K562 treated with DMSO at 1 percent for 24 hours (cell line): ENCODE results near the gene SETSIP. TPM values are rescaled to one million over a fixed set of nuclear protein-coding genes. Genes with fewer than 3 reads are reported as not detected.

Experiments
- total RNA-seq: library from RNA; unstranded; fragments of 300-600 nt; gene quantifications from 2 replicates; pipeline ENCODE4 v1.2.3, GENCODE V29; 2022; ENCODE audit warnings: low read depth; ENCODE audit not compliant: insufficient read depth

SETSIP gene
- total RNA-seq: not detected in 2 replicates

DNA sequence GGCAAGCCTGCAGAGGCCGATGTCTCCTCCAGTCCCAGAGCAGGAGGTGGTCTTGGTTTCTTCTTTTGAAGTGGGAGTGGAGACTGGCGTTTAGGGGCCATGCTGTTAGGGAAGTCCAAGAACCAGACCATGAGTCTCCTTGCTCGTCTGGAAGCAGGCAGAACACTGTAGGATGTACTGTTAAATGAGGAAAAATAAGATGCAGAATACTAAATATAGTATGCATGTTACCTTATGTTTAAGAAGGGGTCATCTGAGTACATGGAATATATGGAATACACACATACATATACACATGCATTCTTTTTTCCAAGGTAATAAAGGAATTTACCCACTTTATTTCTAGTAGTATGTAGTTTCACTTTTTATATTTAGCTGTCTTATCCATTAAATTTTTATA lies at the start of gene SETSIP:
SETSIP (minus strand) TSS at position 101 of the 400 bp plus-strand sequence; CDS start at position 101, 0 bp downstream.

GRCh38 chr1:92080128-92080985 lies 5.1 kb upstream of the SETSIP start, which contains the start of gene BTBD8:
Gene BTBD8 (plus strand): TSS chr1:92080345. CDS start chr1:92080572, 227 bp downstream.

Other genes starting within 250 kb of the SETSIP start
- gene TGFBR3, start 189.3 kb downstream of the SETSIP start, total RNA-seq: 14.9 and 17.3 TPM in 2 replicates
- not detected in 2 replicates for gene BRDT, start 126.0 kb downstream of the SETSIP start, total RNA-seq
- gene EPHX4, start 45.4 kb downstream of the SETSIP start, total RNA-seq: not detected in 2 replicates
- 1.8 and 2.2 TPM in 2 replicates for gene BTBD8, start 4.9 kb upstream of the SETSIP start, total RNA-seq
- not detected in 2 replicates for gene C1orf146, start 142.5 kb upstream of the SETSIP start, total RNA-seq
- gene GLMN, start 223.6 kb upstream of the SETSIP start, total RNA-seq: 5.2 and 7.6 TPM in 2 replicates
- gene RPAP2, start 223.6 kb upstream of the SETSIP start, total RNA-seq: 7.9 and 12.8 TPM in 2 replicates